ENCODE measurements around the gene PDE4D. TPM values are rescaled to one million over a fixed set of nuclear protein-coding genes. Genes with fewer than 3 reads are reported as not detected.

PDE4D gene
- total RNA-seq, 1 experiment from 2014 or later, result 2.4 TPM

GRCh38 chr5:59065554-59065953, 828.0 kb downstream of the PDE4D start:
- in situ Hi-C loops (cut with HindIII; ENCODE audit: low pct_unique_long_range_greater_than_20kb, low sequenced_read_pairs), result no loop called here
- no TSS peak for BruUV-seq (replicated peaks)
- ATAC-seq (no peak), DNase-seq (ENCODE audit: low read depth, low spot score) (no peak)
- Histone ChIP-seq H3K4me3 (ENCODE audit: low read depth in 2 of 2, low read length in 2 of 2) (no peak overlapping the region), H3K36me3 (ENCODE audit: control insufficient read depth, insufficient read depth, low read length) (no peaks in the 10 kb centered on the region), H3K27me3 (ENCODE audit: control insufficient read depth, insufficient read depth, low read length) (no peaks in the 10 kb centered on the region; the same call in 1 of the 2 replicates), H3K27ac (ENCODE audit: low read length) (no peak overlapping the region), H3K9me3 (ENCODE audit: control insufficient read depth, insufficient read depth, low read depth, low read length) (no peaks in the 10 kb centered on the region), H3K4me1 (ENCODE audit: control insufficient read depth, insufficient read depth, low read length) (no peaks in the 10 kb centered on the region)
- CTCF ChIA-PET, result no interaction called here
- POLR2A ChIA-PET, result no interaction called here
- intact Hi-C loops (cut with micrococcal nuclease; ENCODE audit: unreplicated experiment), result no loop called here
- no peak for TF ChIP-seq CTCF (IDR thresholded peaks at IDR 0.05)
- TF ChIP-seq POLR2AphosphoS5 (IDR thresholded peaks at IDR 0.05; ENCODE audit: low read depth, low read length), result no peak
- TF ChIP-seq SIN3A (IDR thresholded peaks at IDR 0.05; ENCODE audit: borderline replicate concordance, insufficient read depth, low read depth, low read length), result no peak
- no peak for TF ChIP-seq TCF7L2 (IDR thresholded peaks at IDR 0.05; ENCODE audit: low read depth, low read length)

- intact Hi-C loops (cut with micrococcal nuclease; ENCODE audit: unreplicated experiment), result no loop called here
These were observed 829.2 kb downstream of the PDE4D start for GRCh38 chr5:59064293-59064692.

More at GRCh38 chr5:59064293-59064692, 829.2 kb downstream of the PDE4D start:
- TF ChIP-seq REST (IDR thresholded peaks at IDR 0.05; ENCODE audit: insufficient read depth in 1 of 2, low read depth in 2 of 2, low read length in 1 of 2) (no peak), TCF7L2 (IDR thresholded peaks at IDR 0.05; ENCODE audit: low read depth, low read length) (no peak), CTCF (IDR thresholded peaks at IDR 0.05) (no peak)
- no peak for DNase-seq (ENCODE audit: low read depth, low spot score)
- Histone ChIP-seq H3K36me3 (ENCODE audit: control insufficient read depth, insufficient read depth, low read length) (no peaks in the 10 kb centered on the region), H3K27me3 (ENCODE audit: control insufficient read depth, insufficient read depth, low read length) (no peaks in the 10 kb centered on the region; the same call in 1 of the 2 replicates), H3K4me3 (ENCODE audit: low read depth in 2 of 2, low read length in 2 of 2) (no peak overlapping the region), H3K4me1 (ENCODE audit: control insufficient read depth, insufficient read depth, low read length) (no peaks in the 10 kb centered on the region), H3K27ac (ENCODE audit: low read length) (no peak overlapping the region), H3K9me3 (ENCODE audit: control insufficient read depth, insufficient read depth, low read depth, low read length) (no peaks in the 10 kb centered on the region)
- POLR2A ChIA-PET, result no interaction called here
- no peak for ATAC-seq
- in situ Hi-C loops (cut with HindIII; ENCODE audit: low pct_unique_long_range_greater_than_20kb, low sequenced_read_pairs), result no loop called here
- no TSS peak for BruUV-seq (replicated peaks)
- CTCF ChIA-PET, result no interaction called here
